Naive thymus-derived CD4-positive, alpha-beta T cell (primary cell): Measurements from ENCODE around the gene DAGLA. TPM values are rescaled to one million over a fixed set of nuclear protein-coding genes. Genes with fewer than 3 reads are reported as not detected.
A peak's percentile ranks its signal among the peaks of the same experiment; 100 is the strongest.

ENCODE experiments used
- ATAC-seq: fragments of 150-1000 bp; cut with Tn5 transposase; 2 replicates; pipeline ENCODE4 v1.10.0; 2021; ENCODE audit warnings: mild to moderate bottlenecking, moderate library complexity
- CTCF ChIA-PET: fragments of 350-600 bp; sonication (Branson Sonifier 250); formaldehyde crosslinking; loops from one replicate; lab custom pipeline; 2021; ENCODE audit warnings: antibody characterized with exemption; lab: Charles Lee
- POLR2A ChIA-PET: fragments of 350-600 bp; sonication (Branson Sonifier 250); formaldehyde crosslinking; loops from one replicate; lab custom pipeline; 2021; ENCODE audit warnings: antibody characterized with exemption, inconsistent platforms; lab: Charles Lee
- DNase-seq, 9 donors: peaks; one replicate each; pipeline versions ENCODE4 v3.0.0 to v3.0.0-alpha.2; 2020 to 2022; ENCODE audit warnings: mixed read lengths in 1 of 9
- H3K27ac ChIP-seq: one replicate; pipeline ENCODE4 v1.7.0; 2013; ENCODE audit warnings: mild to moderate bottlenecking, low read depth, low read length, moderate library complexity
- H3K27me3 ChIP-seq, 2 donors: one replicate each; pipeline ENCODE4 v1.7.0; 2013; ENCODE audit warnings: low read length in 2 of 2, mild to moderate bottlenecking in 2 of 2, moderate library complexity in 2 of 2; ENCODE audit not compliant: control insufficient read depth in 2 of 2, insufficient read depth in 2 of 2
- H3K36me3 ChIP-seq, 3 experiments: 1 replicate in 2 of 3; 2 replicates in 1 of 3; pipeline ENCODE4 v1.7.0; 2013; ENCODE audit warnings: low read length in 3 of 3, mild to moderate bottlenecking in 3 of 3, moderate library complexity in 1 of 3; ENCODE audit not compliant: insufficient read depth in 3 of 3, control insufficient read depth in 2 of 3
- H3K4me1 ChIP-seq, 2 donors: one replicate each; pipeline ENCODE4 v1.7.0; 2013; ENCODE audit warnings: low read length in 2 of 2, mild to moderate bottlenecking in 2 of 2, moderate library complexity in 1 of 2; ENCODE audit not compliant: control insufficient read depth in 2 of 2, insufficient read depth in 2 of 2
- H3K4me3 ChIP-seq: 2 replicates; pipeline ENCODE4 v1.7.0; 2013; ENCODE audit warnings: mild to moderate bottlenecking, low read length
- H3K9me3 ChIP-seq, 3 experiments: 1 replicate in 2 of 3; 2 replicates in 1 of 3; pipeline ENCODE4 v1.7.0; 2013; ENCODE audit warnings: low read length in 3 of 3; ENCODE audit not compliant: control insufficient read depth in 2 of 3
- H3K27ac Mint-ChIP-seq, 9 donors: one replicate each; pipeline ENCODE4 v1.8.0; 2020 to 2022; ENCODE audit warnings: mixed read lengths in 9 of 9, mild to moderate bottlenecking in 8 of 9, moderate library complexity in 5 of 9, inconsistent platforms in 2 of 9
- H3K27me3 Mint-ChIP-seq, 5 donors: one replicate each; pipeline ENCODE4 v1.8.0; 2021 to 2022; ENCODE audit warnings: mixed read lengths in 5 of 5, mild to moderate bottlenecking in 1 of 5
- H3K36me3 Mint-ChIP-seq, 5 donors: one replicate each; pipeline ENCODE4 v1.8.0; 2020 to 2022; ENCODE audit warnings: mixed read lengths in 5 of 5, mild to moderate bottlenecking in 3 of 5, inconsistent platforms in 1 of 5
- H3K4me1 Mint-ChIP-seq, 7 donors: one replicate each; pipeline ENCODE4 v1.8.0; 2020 to 2022; ENCODE audit warnings: mixed read lengths in 7 of 7, mild to moderate bottlenecking in 3 of 7, inconsistent platforms in 1 of 7
- H3K4me3 Mint-ChIP-seq, 10 donors: one replicate each; pipeline ENCODE4 v1.8.0; 2020 to 2022; ENCODE audit warnings: mild to moderate bottlenecking in 10 of 10, mixed read lengths in 10 of 10, moderate library complexity in 6 of 10, inconsistent platforms in 2 of 10
- H3K9me3 Mint-ChIP-seq, 11 donors: one replicate each; pipeline ENCODE4 v1.8.0; 2020 to 2022; ENCODE audit warnings: mixed read lengths in 11 of 11, mild to moderate bottlenecking in 4 of 11, inconsistent platforms in 1 of 11, moderate library complexity in 1 of 11
- intact Hi-C, 2 donors: fragments of 100-400 bp; cut with micrococcal nuclease; formaldehyde crosslinking; loops; one replicate each; pipeline ENCODE4 v1.15.1; 2023
- polyA plus RNA-seq, 2 donors: library from polyadenylated mRNA; unstranded; fragments of 300-500 nt; fragmentation: Illumina TruSeq; gene quantifications; one replicate each; pipeline ENCODE4 v1.2.3, GENCODE V29; 2021
- total RNA-seq, 6 experiments: library from RNA in 5 of 6; stranded (reverse) in 5 of 6; gene quantifications; 1 replicate in 5 of 6; 2 replicates in 1 of 6; pipeline ENCODE4 v1.2.3 and lab custom pipeline; 2021 to 2026

DAGLA gene
- total and polyA plus RNA-seq, 7 experiments from 2014 or later: 0.15 to 2.1 (median 0.26) TPM

DNA sequence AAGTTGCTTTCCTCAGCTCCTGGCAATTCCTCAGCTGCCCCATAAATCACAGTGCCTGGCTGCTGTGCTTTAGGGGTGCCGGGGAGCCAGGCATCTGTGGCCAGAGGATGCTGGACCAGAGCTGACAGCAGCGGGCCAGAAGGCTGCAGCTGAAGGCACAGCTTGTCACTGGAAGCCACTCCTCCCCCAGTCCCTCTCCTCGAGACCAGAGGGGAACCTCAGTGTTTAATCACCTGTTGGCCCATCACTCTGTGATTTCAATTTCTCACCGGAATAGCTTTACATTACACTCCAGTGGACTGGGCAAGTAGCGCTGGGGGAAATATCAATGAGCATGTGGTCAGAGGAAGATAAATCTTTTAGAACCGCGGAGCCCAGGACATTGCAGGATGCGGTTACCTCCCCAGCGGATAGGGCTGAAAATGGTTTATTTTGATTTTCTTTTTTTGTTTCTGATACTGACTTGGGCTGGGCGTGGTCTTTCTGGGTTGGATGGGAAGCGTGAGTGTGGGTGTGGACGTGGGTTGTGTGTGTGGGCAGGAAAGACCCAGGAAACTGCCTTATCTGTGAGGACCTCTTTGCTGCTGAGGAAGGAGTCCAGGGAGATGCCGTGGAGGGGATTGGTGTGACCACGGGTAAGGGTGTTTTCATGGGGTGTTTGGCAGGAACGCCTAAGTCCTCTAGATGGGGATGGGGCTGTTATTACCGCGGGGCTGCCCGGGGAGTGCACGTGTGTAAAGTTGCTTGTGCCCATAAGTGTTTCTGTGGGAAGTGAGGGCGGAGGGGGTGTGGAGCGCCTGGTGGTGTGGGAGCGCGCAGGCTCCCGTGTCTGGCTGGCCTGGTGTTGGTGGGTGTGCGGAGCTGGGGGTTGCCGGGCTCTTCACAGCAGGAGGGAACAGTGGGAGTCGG lies 4.0 kb downstream of the DAGLA start:
- Mint-ChIP-seq H3K9me3 (peaks cover 0 to 2% (median 0%) of the 10 kb centered on the region in 11 donors), H3K27ac (no peak overlapping the region), H3K4me1 (peaks cover 0 to 14% (median 5%) of the 10 kb centered on the region in 7 donors), H3K27me3 (peaks cover 0 to 14% (median 9%) of the 10 kb centered on the region in 5 donors), H3K36me3 (no peaks in the 10 kb centered on the region), H3K4me3 (no peak overlapping the region)
- no peaks in the 10 kb centered on the region for H3K36me3 ChIP-seq
- ChIA-PET POLR2A (interaction anchor here (1.4 kb wide), 1 partner anchor 10 kb away, joined by 9 read pairs; no protein-coding TSS in a partner anchor), CTCF (interaction anchor here (0.8 to 1.8 kb wide), 6 partner anchors 11 to 52 kb away, joined by 3 to 22 read pairs (median 4); no protein-coding TSS in a partner anchor)
- H3K27ac ChIP-seq: no peak overlapping the region
- intact Hi-C loops: loop anchor here (1.0 to 10.0 kb wide), 4 partner anchors 12 to 423 kb away; partner anchors contain the start of gene SYT7 (in 1 of the 2)
- peaks cover 15 to 35% of the 10 kb centered on the region in 2 donors for H3K4me1 ChIP-seq
- ATAC-seq (peak; percentile 51), DNase-seq (peak in 6 of 9 donors; percentile 16 to 57 (median 50))
- H3K27me3 ChIP-seq: peaks cover 0 to 3% of the 10 kb centered on the region in 2 donors
- peak overlapping the region; percentile 38 for H3K4me3 ChIP-seq
- H3K9me3 ChIP-seq: no peaks in the 10 kb centered on the region

DNA sequence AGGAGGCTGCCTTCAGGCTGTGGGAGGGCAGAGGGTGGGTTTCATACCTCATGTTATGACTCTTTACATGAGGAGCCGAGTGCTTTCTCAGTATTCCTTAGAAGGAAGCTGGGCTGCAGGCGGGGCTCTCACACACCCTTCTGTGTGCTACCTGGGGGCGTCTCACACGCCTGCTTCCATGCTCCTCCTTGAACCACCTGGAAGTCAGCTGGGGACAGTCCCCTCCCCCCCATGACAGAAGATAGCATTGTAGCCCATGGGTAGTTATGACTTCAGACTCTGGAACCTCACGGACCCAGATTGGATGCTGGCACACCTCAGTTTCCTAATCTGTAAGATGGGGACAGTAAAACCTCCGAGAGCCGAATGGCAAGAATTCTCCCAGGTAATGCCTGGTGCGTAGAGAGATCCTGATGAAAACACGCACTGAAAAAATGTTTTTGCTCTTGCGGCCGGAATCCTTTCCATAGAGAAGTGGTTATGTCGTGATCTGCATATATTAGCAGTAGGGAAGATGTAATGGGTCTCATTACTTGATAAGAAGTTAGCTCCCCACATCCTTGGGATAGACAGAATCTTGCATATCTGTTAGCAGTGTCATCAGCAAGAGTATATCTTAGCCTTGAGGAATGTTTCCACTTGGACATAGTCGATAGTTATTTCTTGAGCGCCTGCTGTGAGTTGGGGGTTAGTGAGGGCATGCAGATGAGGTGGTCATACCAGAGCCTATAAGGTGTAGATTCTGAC lies 4.9 kb downstream of the DAGLA start:
- DNase-seq (no peak), ATAC-seq (no peak)
- Histone ChIP-seq H3K27me3 (peaks cover 0 to 3% of the 10 kb centered on the region in 2 donors), H3K36me3 (no peaks in the 10 kb centered on the region), H3K9me3 (no peaks in the 10 kb centered on the region), H3K4me3 (peak overlapping the region; percentile 38), H3K4me1 (peaks cover 15 to 35% of the 10 kb centered on the region in 2 donors), H3K27ac (no peak overlapping the region)
- Mint-ChIP-seq H3K4me1 (peaks cover 0 to 14% (median 5%) of the 10 kb centered on the region in 7 donors), H3K27ac (peak overlapping the region in 4 of 9 donors; percentile 3 to 57 (median 8)), H3K4me3 (peak overlapping the region in 4 of 10 donors; percentile 8 to 41 (median 36)), H3K36me3 (no peaks in the 10 kb centered on the region), H3K27me3 (peaks cover 0 to 12% (median 6%) of the 10 kb centered on the region in 5 donors), H3K9me3 (peaks cover 0 to 3% (median 0%) of the 10 kb centered on the region in 11 donors)
- intact Hi-C loops: loop anchor here (1.0 to 10.0 kb wide), 4 partner anchors 11 to 422 kb away; partner anchors contain the start of gene SYT7 (in 1 of the 2)
- ChIA-PET POLR2A (interaction anchor here (1.4 kb wide), 1 partner anchor 9 kb away, joined by 9 read pairs; no protein-coding TSS in a partner anchor), CTCF (interaction anchor here (0.6 kb wide), 2 partner anchors 40 to 48 kb away, joined by 3 to 4 read pairs; no protein-coding TSS in a partner anchor)

DNA sequence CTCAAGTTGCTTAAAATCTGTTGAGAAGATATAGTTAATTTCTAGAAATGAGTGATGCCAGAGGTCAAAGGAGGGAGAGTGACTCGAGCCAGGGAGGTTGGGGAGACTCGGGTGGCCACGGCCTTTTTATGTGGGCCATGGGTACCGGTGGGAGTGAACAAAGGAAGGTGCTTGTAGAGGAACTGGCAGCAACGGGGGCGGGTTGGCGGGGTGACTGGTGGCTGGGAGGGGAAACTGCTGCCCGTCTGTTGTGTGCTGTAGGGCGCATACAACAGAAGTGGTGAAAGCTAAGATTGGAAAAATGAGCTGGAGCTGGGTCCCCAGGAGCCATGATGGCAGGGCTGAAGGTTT lies 5.4 kb downstream of the DAGLA start:
- Mint-ChIP-seq H3K36me3 (no peaks in the 10 kb centered on the region), H3K27me3 (peaks cover 0 to 12% (median 9%) of the 10 kb centered on the region in 5 donors), H3K9me3 (peaks cover 0 to 3% (median 0%) of the 10 kb centered on the region in 11 donors), H3K4me3 (peak overlapping the region in 3 of 10 donors; percentile 32 to 52 (median 39)), H3K27ac (peak overlapping the region in 6 of 9 donors; percentile 3 to 57 (median 29)), H3K4me1 (peaks cover 0 to 14% (median 5%) of the 10 kb centered on the region in 7 donors)
- ChIA-PET POLR2A (no interaction called here), CTCF (interaction anchor here (0.6 kb wide), 1 partner anchor 40 kb away, joined by 4 read pairs; no protein-coding TSS in a partner anchor)
- H3K27me3 ChIP-seq: peaks cover 0 to 3% of the 10 kb centered on the region in 2 donors
- intact Hi-C loops: loop anchor here in 1 of 2 donors (10.0 kb wide), 1 partner anchor 101 kb away; the partner anchor contains the start of gene SYT7
- peaks cover 15 to 35% of the 10 kb centered on the region in 2 donors for H3K4me1 ChIP-seq
- H3K9me3 ChIP-seq: no peaks in the 10 kb centered on the region
- H3K27ac ChIP-seq: no peak overlapping the region
- DNase-seq (peak in 1 of 9 donors; percentile 25), ATAC-seq (no peak)
- no peak overlapping the region for H3K4me3 ChIP-seq
- no peaks in the 10 kb centered on the region for H3K36me3 ChIP-seq

DNA sequence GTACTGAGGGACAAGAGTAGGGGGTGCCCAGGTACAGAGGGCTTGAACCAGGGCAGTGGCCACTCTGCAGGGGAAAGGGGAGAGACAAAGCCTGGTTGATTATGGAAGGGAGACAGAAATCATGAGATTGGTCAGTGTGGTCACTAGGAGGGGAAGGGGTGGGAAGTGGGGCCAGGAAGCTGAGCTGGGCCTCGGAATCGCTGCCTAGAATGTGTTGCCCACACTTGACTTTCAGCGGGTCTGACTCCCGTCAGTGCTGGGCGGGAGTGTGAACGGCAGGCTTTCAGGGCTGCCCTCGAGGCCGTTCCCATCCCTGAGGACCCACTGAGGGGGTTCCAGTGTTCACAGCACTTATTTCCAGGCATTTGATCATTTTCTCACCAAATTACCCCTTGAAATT lies 5.9 kb downstream of the DAGLA start:
- intact Hi-C loops: loop anchor here in 1 of 2 donors (10.0 kb wide), 1 partner anchor 101 kb away; the partner anchor contains the start of gene SYT7
- Histone ChIP-seq H3K36me3 (no peaks in the 10 kb centered on the region), H3K27me3 (peaks cover 0 to 3% of the 10 kb centered on the region in 2 donors), H3K4me3 (no peak overlapping the region), H3K4me1 (peaks cover 15 to 35% of the 10 kb centered on the region in 2 donors), H3K9me3 (no peaks in the 10 kb centered on the region), H3K27ac (no peak overlapping the region)
- peaks cover 0 to 14% (median 0%) of the 10 kb centered on the region in 7 donors for H3K4me1 Mint-ChIP-seq
- ATAC-seq (no peak), DNase-seq (no peak)
- CTCF ChIA-PET: no interaction called here
- no peaks in the 10 kb centered on the region for H3K36me3 Mint-ChIP-seq
- POLR2A ChIA-PET: no interaction called here
- peaks cover 0 to 1% (median 0%) of the 10 kb centered on the region in 11 donors for H3K9me3 Mint-ChIP-seq
- peak overlapping the region in 2 of 10 donors; percentile 32 to 52 for H3K4me3 Mint-ChIP-seq
- H3K27me3 Mint-ChIP-seq: peaks cover 0 to 12% (median 9%) of the 10 kb centered on the region in 5 donors
- H3K27ac Mint-ChIP-seq: peak overlapping the region in 4 of 9 donors; percentile 3 to 49 (median 8)

DNA sequence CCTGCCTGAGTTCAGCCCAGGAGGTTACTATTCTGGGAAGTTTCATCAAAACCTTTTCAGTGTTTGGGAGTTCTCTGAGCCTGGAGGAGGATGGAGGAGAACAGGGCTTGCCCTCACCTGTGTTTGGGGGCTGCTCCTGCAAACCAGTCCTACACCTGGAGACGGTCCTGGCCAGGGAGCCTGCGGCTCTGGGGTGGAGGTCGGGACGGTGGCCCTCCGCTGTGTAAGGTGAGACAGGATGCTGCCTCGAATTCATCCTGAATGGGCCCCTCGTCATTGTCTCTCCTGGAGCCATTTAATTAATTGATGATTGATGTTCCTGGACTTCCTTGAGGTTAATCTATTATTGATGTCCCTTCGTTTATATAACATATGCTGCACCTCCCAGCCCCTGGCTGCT lies 6.3 kb downstream of the DAGLA start:
- Histone ChIP-seq H3K9me3 (no peaks in the 10 kb centered on the region), H3K27me3 (peaks cover 0 to 3% of the 10 kb centered on the region in 2 donors), H3K27ac (no peak overlapping the region), H3K4me3 (no peak overlapping the region), H3K36me3 (no peaks in the 10 kb centered on the region), H3K4me1 (peaks cover 15 to 35% of the 10 kb centered on the region in 2 donors)
- DNase-seq: no peak
- Mint-ChIP-seq H3K9me3 (peaks cover 0 to 1% (median 0%) of the 10 kb centered on the region in 11 donors), H3K36me3 (no peaks in the 10 kb centered on the region), H3K4me3 (peak overlapping the region in 1 of 10 donors; percentile 15), H3K27ac (no peak overlapping the region), H3K4me1 (peaks cover 0 to 14% (median 0%) of the 10 kb centered on the region in 7 donors), H3K27me3 (peaks cover 0 to 12% (median 9%) of the 10 kb centered on the region in 5 donors)
- ATAC-seq: no peak
- CTCF ChIA-PET: no interaction called here
- intact Hi-C loops: loop anchor here in 1 of 2 donors (10.0 kb wide), 1 partner anchor 102 kb away; the partner anchor contains the start of gene SYT7
- POLR2A ChIA-PET: no interaction called here
